Karpas-422 (cell line): Measurements from ENCODE around the gene STBD1. TPM values are rescaled to one million over a fixed set of nuclear protein-coding genes. Genes with fewer than 3 reads are reported as not detected.

ENCODE experiments used
- DNase-seq: peaks from one replicate; pipeline ENCODE4 v3.0.0-alpha.2; 2015
- H2AFZ ChIP-seq: fragments of 200-600 bp; sonication (generic); 2 replicates; pipeline ENCODE4 v1.6.1; 2014; ENCODE audit warnings: antibody characterized with exemption, low read length, mixed read lengths
- H3K27ac ChIP-seq: fragments of 200-600 bp; sonication (generic); 2 replicates; pipeline ENCODE4 v1.5.1; 2014; ENCODE audit warnings: mild to moderate bottlenecking, low read length, moderate library complexity
- H3K27me3 ChIP-seq: fragments of 200-600 bp; sonication (generic); 2 replicates; pipeline ENCODE4 v1.6.1; 2014; ENCODE audit warnings: low read length, mixed read lengths
- H3K36me3 ChIP-seq: fragments of 200-600 bp; sonication (generic); 2 replicates; pipeline ENCODE4 v1.6.1; 2014; ENCODE audit warnings: low read length, mixed read lengths; ENCODE audit not compliant: insufficient read depth
- H3K4me1 ChIP-seq: fragments of 200-600 bp; sonication (generic); 2 replicates; pipeline ENCODE4 v1.6.1; 2014; ENCODE audit warnings: mild to moderate bottlenecking, low read length, mixed read lengths
- H3K4me2 ChIP-seq: fragments of 200-600 bp; sonication (generic); 2 replicates; pipeline ENCODE4 v1.6.1; 2014; ENCODE audit warnings: low read length, low read depth, mild to moderate bottlenecking; ENCODE audit not compliant: poor library complexity, severe bottlenecking
- H3K4me3 ChIP-seq: fragments of 200-600 bp; sonication (generic); 2 replicates; pipeline ENCODE4 v1.5.1; 2014; ENCODE audit warnings: mild to moderate bottlenecking, antibody characterized with exemption, low read length, mixed read lengths
- H3K79me2 ChIP-seq: fragments of 200-600 bp; sonication (generic); 2 replicates; pipeline ENCODE4 v1.6.1; 2014; ENCODE audit warnings: mild to moderate bottlenecking, low read length, mixed read lengths
- H3K9ac ChIP-seq: fragments of 200-600 bp; sonication (generic); 2 replicates; pipeline ENCODE4 v1.6.0; 2014; ENCODE audit warnings: low read length
- H3K9me2 ChIP-seq: fragments of 200-600 bp; sonication (generic), shearing (Covaris generic); replicated peaks from 2 replicates; pipeline ENCODE4 v1.6.0; 2014; ENCODE audit warnings: mild to moderate bottlenecking, low read length, moderate library complexity; ENCODE audit not compliant: insufficient read depth
- H3K9me3 ChIP-seq: fragments of 300-700, 200-600 bp; sonication (generic); 2 replicates; pipeline ENCODE4 v1.6.1; 2014; ENCODE audit warnings: low read length, mixed read lengths
- H4K20me1 ChIP-seq: fragments of 200-600 bp; sonication (generic); 2 replicates; pipeline ENCODE4 v1.6.1; 2014; ENCODE audit warnings: mild to moderate bottlenecking, antibody characterized with exemption, low read length, low read depth; ENCODE audit not compliant: insufficient read depth
- total RNA-seq: library from RNA; depleted of rRNA; stranded (reverse); fragments of >200 nt; shearing (Covaris generic); gene quantifications from 2 replicates; pipeline ENCODE4 v1.2.3, GENCODE V29; 2014; ENCODE audit warnings: low replicate concordance

The STBD1 gene
- total RNA-seq, 1 experiment from 2014 or later: not detected

DNA sequence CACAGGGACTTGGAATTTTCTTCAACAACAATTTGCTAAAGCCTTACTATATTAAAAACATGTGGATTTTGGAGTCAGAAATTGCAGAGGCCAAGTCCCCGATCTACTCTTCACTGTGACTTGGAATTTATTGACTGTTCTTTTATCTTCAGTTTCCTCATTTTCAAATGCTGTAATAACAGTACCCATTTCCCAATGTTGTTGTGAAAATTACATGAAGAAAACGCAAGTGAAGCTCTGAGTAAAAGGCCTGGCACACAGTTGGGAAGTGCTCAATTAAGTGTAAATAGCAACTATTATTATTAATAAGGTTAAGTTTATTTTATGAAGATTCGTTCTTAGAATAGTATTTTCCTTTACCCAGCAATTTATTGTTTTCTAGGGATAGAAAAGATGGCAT, 15.7 kb downstream of the STBD1 start:
- Histone ChIP-seq H3K9me2 (no peaks in the 10 kb centered on the region), H3K36me3 (no peaks in the 10 kb centered on the region), H3K9ac (no peak overlapping the region), H3K4me1 (no peaks in the 10 kb centered on the region), H3K27me3 (no peaks in the 10 kb centered on the region), H2AFZ (no peak overlapping the region), H3K27ac (no peak overlapping the region), H3K4me2 (no peak overlapping the region), H3K4me3 (no peak overlapping the region), H4K20me1 (no peaks in the 10 kb centered on the region), H3K79me2 (no peaks in the 10 kb centered on the region), H3K9me3 (no peaks in the 10 kb centered on the region)
- no peak for DNase-seq

DNA sequence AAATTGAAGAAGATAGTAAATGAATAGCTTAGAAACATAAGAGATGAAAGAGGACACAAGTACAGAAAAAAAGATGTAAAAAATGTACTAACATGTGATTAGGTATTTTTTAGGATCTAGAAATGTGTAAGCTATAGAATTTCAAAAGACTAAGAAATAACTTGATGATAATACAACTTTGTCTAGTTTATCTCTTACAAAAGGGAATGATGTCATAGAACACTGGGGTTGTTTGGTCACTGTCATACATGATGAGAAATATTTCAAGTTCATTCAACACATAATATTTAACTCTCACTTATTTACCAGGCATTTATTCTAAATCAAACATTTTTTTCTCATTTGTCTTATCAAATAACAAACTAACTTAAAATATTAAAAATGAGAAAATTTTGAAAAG, 18.5 kb downstream of the STBD1 start:
- no peaks in the 10 kb centered on the region for H3K4me1 ChIP-seq
- no peak overlapping the region for H3K9ac ChIP-seq
- DNase-seq: no peak
- no peak overlapping the region for H2AFZ ChIP-seq
- no peak overlapping the region for H3K27ac ChIP-seq
- no peaks in the 10 kb centered on the region for H3K9me2 ChIP-seq
- H4K20me1 ChIP-seq: no peaks in the 10 kb centered on the region
- no peaks in the 10 kb centered on the region for H3K36me3 ChIP-seq
- no peaks in the 10 kb centered on the region for H3K27me3 ChIP-seq
- H3K9me3 ChIP-seq: no peaks in the 10 kb centered on the region
- H3K4me3 ChIP-seq: no peak overlapping the region
- no peaks in the 10 kb centered on the region for H3K79me2 ChIP-seq
- H3K4me2 ChIP-seq: no peak overlapping the region

DNA sequence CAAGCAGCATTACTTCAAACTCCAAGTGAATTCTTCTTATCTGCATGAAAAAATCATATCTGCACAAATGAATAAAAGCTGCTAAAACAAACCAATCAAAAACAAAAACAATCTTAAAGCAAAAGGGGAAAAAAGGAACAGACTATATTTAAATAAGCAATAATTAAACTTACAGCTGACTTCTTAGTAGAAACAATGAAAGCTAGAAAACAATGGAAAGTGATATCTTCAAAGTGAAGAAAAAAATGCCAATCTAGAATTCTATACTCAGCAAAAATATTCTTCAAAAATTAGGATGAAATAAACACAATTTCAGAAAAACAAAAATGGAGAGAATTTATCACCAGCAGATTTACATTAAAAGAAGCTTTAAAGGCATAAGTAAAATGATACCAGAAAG, 20.0 kb downstream of the STBD1 start:
- Histone ChIP-seq H3K9me3 (no peaks in the 10 kb centered on the region), H3K36me3 (no peaks in the 10 kb centered on the region), H3K4me1 (no peaks in the 10 kb centered on the region), H3K27ac (no peak overlapping the region), H4K20me1 (no peaks in the 10 kb centered on the region), H3K27me3 (no peaks in the 10 kb centered on the region), H3K79me2 (no peaks in the 10 kb centered on the region), H3K9ac (no peak overlapping the region), H3K4me3 (no peak overlapping the region), H3K4me2 (no peak overlapping the region), H3K9me2 (no peaks in the 10 kb centered on the region), H2AFZ (no peak overlapping the region)
- no peak for DNase-seq

DNA sequence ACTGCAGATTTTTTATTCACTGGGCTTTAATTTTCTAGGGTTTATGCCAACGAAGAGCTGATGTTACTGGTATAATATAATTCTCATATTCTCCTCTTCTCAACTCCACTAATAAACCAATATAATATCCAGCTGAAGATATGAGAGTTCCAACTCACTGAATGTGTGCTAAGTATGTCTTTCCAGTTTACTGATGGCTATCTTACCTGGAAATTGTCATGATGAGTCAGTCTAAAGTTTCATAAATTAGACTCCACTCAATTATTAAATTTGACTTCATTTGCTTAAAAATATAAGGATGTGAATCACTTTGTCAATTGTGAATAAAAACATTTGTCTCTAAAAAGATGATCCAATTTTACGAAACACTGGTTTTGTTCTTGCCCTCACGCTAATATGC, 28.4 kb downstream of the STBD1 start:
- no peaks in the 10 kb centered on the region for H3K4me1 ChIP-seq
- H3K36me3 ChIP-seq: no peaks in the 10 kb centered on the region
- no peak for DNase-seq
- no peak overlapping the region for H3K4me3 ChIP-seq
- H3K4me2 ChIP-seq: no peak overlapping the region
- no peaks in the 10 kb centered on the region for H3K9me3 ChIP-seq
- no peaks in the 10 kb centered on the region for H3K27me3 ChIP-seq
- no peak overlapping the region for H3K9ac ChIP-seq
- no peak overlapping the region for H2AFZ ChIP-seq
- H3K79me2 ChIP-seq: no peaks in the 10 kb centered on the region
- no peak overlapping the region for H3K27ac ChIP-seq
- H3K9me2 ChIP-seq: no peaks in the 10 kb centered on the region
- H4K20me1 ChIP-seq: no peaks in the 10 kb centered on the region

DNA sequence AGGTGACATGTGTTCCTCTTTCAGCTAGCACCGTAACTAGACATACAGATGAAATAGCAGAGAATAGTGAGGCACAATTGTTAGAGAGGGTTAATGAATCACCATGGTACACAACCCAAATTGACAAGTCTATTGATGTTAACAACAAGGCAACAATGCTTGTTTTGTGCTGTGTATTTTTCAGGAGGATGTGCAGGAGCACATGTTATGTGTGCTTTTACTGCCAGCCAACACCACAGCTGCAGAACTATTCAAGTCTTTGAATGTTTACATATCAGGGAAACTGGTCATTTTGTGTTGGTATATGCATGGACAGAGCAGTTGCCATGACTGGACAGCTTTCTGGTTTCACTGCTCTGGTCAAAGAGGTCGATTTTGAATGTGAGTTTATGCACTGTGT, 32.8 kb downstream of the STBD1 start:
- Histone ChIP-seq H2AFZ (no peak overlapping the region), H4K20me1 (no peaks in the 10 kb centered on the region), H3K9me3 (no peaks in the 10 kb centered on the region), H3K27me3 (no peaks in the 10 kb centered on the region), H3K9ac (no peak overlapping the region), H3K4me2 (no peak overlapping the region), H3K36me3 (no peaks in the 10 kb centered on the region), H3K4me3 (no peak overlapping the region), H3K27ac (no peak overlapping the region), H3K9me2 (no peaks in the 10 kb centered on the region), H3K79me2 (no peaks in the 10 kb centered on the region), H3K4me1 (no peaks in the 10 kb centered on the region)
- no peak for DNase-seq

DNA sequence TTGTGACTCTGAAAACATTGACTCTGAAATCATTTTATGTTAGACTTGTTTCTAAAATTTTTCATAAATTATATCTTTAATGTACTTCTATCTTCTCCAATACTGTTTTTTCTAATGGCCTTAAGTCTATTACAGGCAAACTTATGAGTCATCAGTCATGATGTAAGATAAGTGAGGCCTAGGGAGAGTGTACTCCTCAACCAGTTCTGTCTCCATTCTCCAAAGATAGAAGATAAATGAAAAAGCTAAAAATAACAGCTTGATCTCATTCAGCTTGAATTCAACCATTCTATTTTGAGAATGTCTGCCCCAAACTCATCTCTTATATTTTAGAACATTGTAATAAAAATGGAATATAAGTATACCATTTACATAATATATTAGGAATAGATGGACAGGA, 34.5 kb downstream of the STBD1 start:
- H3K27me3 ChIP-seq: no peaks in the 10 kb centered on the region
- no peaks in the 10 kb centered on the region for H3K9me2 ChIP-seq
- no peaks in the 10 kb centered on the region for H3K79me2 ChIP-seq
- H3K4me1 ChIP-seq: no peaks in the 10 kb centered on the region
- no peaks in the 10 kb centered on the region for H3K9me3 ChIP-seq
- H3K36me3 ChIP-seq: no peaks in the 10 kb centered on the region
- H4K20me1 ChIP-seq: no peaks in the 10 kb centered on the region
- H3K9ac ChIP-seq: no peak overlapping the region
- DNase-seq: no peak
- H3K27ac ChIP-seq: no peak overlapping the region
- no peak overlapping the region for H3K4me2 ChIP-seq
- H3K4me3 ChIP-seq: no peak overlapping the region
- H2AFZ ChIP-seq: no peak overlapping the region

DNA sequence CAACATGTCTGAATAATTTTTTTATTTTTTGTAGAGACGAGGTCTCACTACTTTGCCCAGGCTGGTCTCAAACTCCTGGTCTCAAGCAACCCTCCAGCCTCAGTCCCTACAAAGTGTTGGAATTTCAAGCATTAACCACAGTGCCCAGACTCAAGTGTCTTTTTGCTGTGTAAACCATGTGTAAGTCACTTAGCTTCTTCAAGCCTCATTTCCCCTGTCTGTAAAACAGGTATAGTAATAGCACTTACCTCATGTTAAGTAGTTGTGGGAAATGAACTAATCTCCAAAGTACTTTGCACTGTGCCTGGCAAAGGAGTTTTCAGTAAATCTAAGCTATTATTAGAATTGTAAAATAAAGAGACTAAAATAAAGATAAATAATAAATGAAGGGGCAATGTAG, 35.7 kb downstream of the STBD1 start:
- no peak overlapping the region for H3K4me3 ChIP-seq
- H3K4me2 ChIP-seq: no peak overlapping the region
- no peaks in the 10 kb centered on the region for H3K36me3 ChIP-seq
- H3K27me3 ChIP-seq: no peaks in the 10 kb centered on the region
- H3K79me2 ChIP-seq: no peaks in the 10 kb centered on the region
- H4K20me1 ChIP-seq: no peaks in the 10 kb centered on the region
- H2AFZ ChIP-seq: no peak overlapping the region
- H3K9me3 ChIP-seq: no peaks in the 10 kb centered on the region
- DNase-seq: no peak
- no peaks in the 10 kb centered on the region for H3K9me2 ChIP-seq
- no peak overlapping the region for H3K9ac ChIP-seq
- H3K27ac ChIP-seq: no peak overlapping the region
- H3K4me1 ChIP-seq: no peaks in the 10 kb centered on the region

DNA sequence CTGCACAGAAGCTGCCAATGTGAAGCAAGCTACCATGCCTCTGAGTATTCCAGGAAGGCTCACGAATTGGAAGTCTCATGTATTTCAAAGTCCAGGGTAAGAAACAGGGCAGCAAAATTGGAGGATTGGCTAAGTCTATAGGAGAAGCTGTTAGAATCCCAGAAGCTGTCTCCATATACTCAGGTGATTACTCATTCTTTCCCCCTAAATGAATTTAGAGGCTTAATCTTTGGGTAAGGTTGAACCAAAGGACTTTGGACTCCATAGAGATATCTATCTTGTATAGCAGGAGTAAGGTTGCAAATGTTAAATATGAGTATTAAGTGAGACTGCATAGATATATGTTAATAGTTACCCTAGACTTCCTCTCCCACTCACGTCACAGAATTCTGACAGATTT, 36.3 kb downstream of the STBD1 start:
- Histone ChIP-seq H3K9ac (no peak overlapping the region), H3K4me3 (no peak overlapping the region), H3K4me2 (no peak overlapping the region), H3K9me2 (no peaks in the 10 kb centered on the region), H3K4me1 (no peaks in the 10 kb centered on the region), H2AFZ (no peak overlapping the region), H3K36me3 (no peaks in the 10 kb centered on the region), H3K9me3 (no peaks in the 10 kb centered on the region), H3K27me3 (no peaks in the 10 kb centered on the region), H4K20me1 (no peaks in the 10 kb centered on the region), H3K27ac (no peak overlapping the region), H3K79me2 (no peaks in the 10 kb centered on the region)
- DNase-seq: no peak
